Mesendoderm (in vitro differentiated cells): ENCODE measurements around the gene VIT.
A peak's percentile ranks its signal among the peaks of the same experiment; 100 is the strongest.

Experiments used
- DNase-seq: peaks from one replicate; pipeline ENCODE4 v3.0.0; 2013
- H2AK5ac ChIP-seq: 2 replicates; pipeline ENCODE4 v1.6.1; 2013; ENCODE audit warnings: low read length, inconsistent platforms
- H2BK120ac ChIP-seq: 2 replicates; pipeline ENCODE4 v1.6.1; 2013; ENCODE audit warnings: low read depth, mild to moderate bottlenecking, low read length, moderate library complexity, mixed read lengths
- H2BK15ac ChIP-seq: replicated peaks from 2 replicates; pipeline ENCODE4 v1.6.1; 2013; ENCODE audit warnings: low read depth, mild to moderate bottlenecking, moderate library complexity
- H2BK5ac ChIP-seq: 2 replicates; pipeline ENCODE4 v1.6.1; 2013; ENCODE audit warnings: low read length, inconsistent platforms
- H3K18ac ChIP-seq: 2 replicates; pipeline ENCODE4 v1.6.1; 2013; ENCODE audit warnings: mild to moderate bottlenecking, low read length, mixed read lengths
- H3K23ac ChIP-seq: one replicate; pipeline ENCODE4 v1.6.1; 2013; ENCODE audit warnings: low read length
- H3K27ac ChIP-seq: 2 replicates; pipeline ENCODE4 v1.5.1; 2013; ENCODE audit warnings: low read depth, mild to moderate bottlenecking, inconsistent platforms, low read length, moderate library complexity
- H3K27me3 ChIP-seq: 2 replicates; pipeline ENCODE4 v1.6.1; 2013; ENCODE audit warnings: low read length, control low read depth, mild to moderate bottlenecking, inconsistent platforms; ENCODE audit not compliant: insufficient read depth, poor library complexity
- H3K36me3 ChIP-seq: 2 replicates; pipeline ENCODE4 v1.6.1; 2013; ENCODE audit warnings: low read length, inconsistent platforms; ENCODE audit not compliant: control insufficient read depth, insufficient read depth
- H3K4ac ChIP-seq: one replicate; pipeline ENCODE4 v1.6.1; 2013; ENCODE audit warnings: low read depth, mild to moderate bottlenecking, low read length, moderate library complexity
- H3K4me1 ChIP-seq: 2 replicates; pipeline ENCODE4 v1.6.1; 2013; ENCODE audit warnings: low read depth, low read length, inconsistent platforms; ENCODE audit not compliant: control insufficient read depth
- H3K4me2 ChIP-seq: 2 replicates; pipeline ENCODE4 v1.6.1; 2013; ENCODE audit warnings: low read length
- H3K4me3 ChIP-seq: 2 replicates; pipeline ENCODE4 v1.5.1; 2013; ENCODE audit warnings: mild to moderate bottlenecking, low read length
- H3K56ac ChIP-seq: one replicate; pipeline ENCODE4 v1.6.1; 2013; ENCODE audit warnings: low read length
- H3K79me1 ChIP-seq: 2 replicates; pipeline ENCODE4 v1.6.1; 2013; ENCODE audit warnings: low read length, inconsistent platforms
- H3K79me2 ChIP-seq: 2 replicates; pipeline ENCODE4 v1.6.1; 2013; ENCODE audit warnings: mild to moderate bottlenecking, low read length; ENCODE audit not compliant: control insufficient read depth, insufficient read depth
- H3K9ac ChIP-seq: 2 replicates; pipeline ENCODE4 v1.6.1; 2013; ENCODE audit warnings: low read length, inconsistent platforms
- H4K5ac ChIP-seq: one replicate; pipeline ENCODE4 v1.6.1; 2013; ENCODE audit warnings: low read length
- H4K8ac ChIP-seq: one replicate; pipeline ENCODE4 v1.6.1; 2013; ENCODE audit warnings: low read depth, mild to moderate bottlenecking, control low read depth, low read length, moderate library complexity
- WGBS: extraction: QIAGEN DNeasy Blood & Tissue Kit; methylation state at CpG from one replicate; pipeline ENCODE4 v1.1.7; 2013; ENCODE audit warnings: low lambda C conversion rate, missing lambda C conversion rate; ENCODE audit not compliant: insufficient coverage; ENCODE audit errors: extremely low coverage; 5-methylcytosine and 5-hydroxymethylcytosine counted together

VIT gene

DNA sequence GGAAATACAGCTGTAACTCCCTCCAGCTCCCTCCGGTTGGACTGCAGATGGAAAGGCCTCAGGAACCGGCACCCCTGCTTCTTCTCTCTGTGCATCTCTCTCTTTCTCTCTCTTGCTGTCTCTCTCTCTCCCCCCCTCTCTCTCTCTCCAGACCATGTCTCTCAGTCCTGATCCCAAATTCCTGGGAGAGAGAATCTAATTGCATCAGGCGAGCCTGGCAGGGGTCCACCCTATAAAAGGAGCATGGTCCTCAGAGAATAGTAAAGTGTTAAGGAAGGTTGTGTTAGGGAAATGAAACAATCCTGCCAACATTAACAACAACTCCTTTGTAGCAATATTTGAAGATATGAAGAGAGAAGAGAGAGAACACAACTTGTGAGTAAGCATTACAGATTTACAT lies 36.7 kb downstream of the VIT start:
- H3K27me3 ChIP-seq, result no peaks in the 10 kb centered on the region
- H3K56ac ChIP-seq, result no peak overlapping the region
- no peak overlapping the region for H2BK120ac ChIP-seq
- H3K4me3 ChIP-seq, result no peak overlapping the region
- H3K79me1 ChIP-seq, result no peaks in the 10 kb centered on the region
- no peak overlapping the region for H4K8ac ChIP-seq
- WGBS, result no CpG with 5 or more reads among the region's 3 CpGs
- H2AK5ac ChIP-seq, result no peak overlapping the region
- H3K9ac ChIP-seq, result no peak overlapping the region
- no peaks in the 10 kb centered on the region for H3K36me3 ChIP-seq
- H3K18ac ChIP-seq, result no peak overlapping the region
- no peak overlapping the region for H3K23ac ChIP-seq
- peak; percentile 14 for DNase-seq
- no peak overlapping the region for H3K4ac ChIP-seq
- H3K4me1 ChIP-seq, result no peaks in the 10 kb centered on the region
- H3K27ac ChIP-seq, result no peak overlapping the region
- H2BK15ac ChIP-seq, result no peak overlapping the region
- no peaks in the 10 kb centered on the region for H3K79me2 ChIP-seq
- H3K4me2 ChIP-seq, result no peak overlapping the region
- no peak overlapping the region for H2BK5ac ChIP-seq
- H4K5ac ChIP-seq, result no peak overlapping the region

GRCh38 chr2:36734304-36734703 lies 37.8 kb downstream of the VIT start:
- no peaks in the 10 kb centered on the region for H3K27me3 ChIP-seq
- H3K36me3 ChIP-seq, result no peaks in the 10 kb centered on the region
- H3K79me2 ChIP-seq, result no peaks in the 10 kb centered on the region
- H3K79me1 ChIP-seq, result no peaks in the 10 kb centered on the region
- no peak overlapping the region for H3K4me2 ChIP-seq
- no peak overlapping the region for H2AK5ac ChIP-seq
- no CpG with 5 or more reads among the region's 2 CpGs for WGBS
- no peak overlapping the region for H3K4ac ChIP-seq
- H3K4me3 ChIP-seq, result no peak overlapping the region
- H3K18ac ChIP-seq, result no peak overlapping the region
- H4K8ac ChIP-seq, result no peak overlapping the region
- H2BK5ac ChIP-seq, result no peak overlapping the region
- no peak overlapping the region for H3K23ac ChIP-seq
- H3K4me1 ChIP-seq, result no peaks in the 10 kb centered on the region
- H2BK15ac ChIP-seq, result no peak overlapping the region
- H2BK120ac ChIP-seq, result no peak overlapping the region
- H4K5ac ChIP-seq, result no peak overlapping the region
- peak; percentile 33 for DNase-seq
- H3K27ac ChIP-seq, result no peak overlapping the region
- no peak overlapping the region for H3K56ac ChIP-seq
- H3K9ac ChIP-seq, result no peak overlapping the region

DNA sequence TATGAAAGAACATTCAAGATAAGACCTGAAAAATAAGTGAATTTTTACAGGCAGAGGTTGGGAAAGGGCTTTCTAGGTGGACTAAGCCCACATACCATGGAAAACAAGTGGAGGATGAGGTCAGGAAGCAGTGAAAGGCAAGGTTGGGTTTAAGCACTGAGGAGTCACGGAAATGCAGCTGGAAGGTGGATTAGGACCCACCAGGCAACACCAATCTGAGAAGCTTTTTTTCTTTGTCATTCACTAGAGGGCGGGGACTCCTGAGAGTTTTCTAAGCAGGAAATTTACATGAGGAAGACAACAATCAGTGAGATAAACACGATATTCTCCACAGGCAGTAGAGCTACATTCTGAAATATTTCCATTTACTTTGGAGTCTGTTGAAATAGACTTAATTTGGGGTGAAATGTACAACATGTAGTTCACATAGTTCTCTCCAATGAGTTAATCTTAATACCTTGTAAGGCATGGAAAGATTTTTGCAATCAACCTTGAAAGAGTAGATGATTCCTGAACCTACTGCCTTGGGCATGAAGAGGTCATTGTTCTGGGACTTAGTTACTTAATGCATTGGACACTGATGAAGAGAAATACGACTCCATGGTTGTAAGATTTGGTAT lies 40.7 kb downstream of the VIT start:
- H3K4me3 ChIP-seq, result no peak overlapping the region
- H3K79me2 ChIP-seq, result no peaks in the 10 kb centered on the region
- H3K27me3 ChIP-seq, result no peaks in the 10 kb centered on the region
- no peak overlapping the region for H4K5ac ChIP-seq
- no peak overlapping the region for H3K27ac ChIP-seq
- H2AK5ac ChIP-seq, result no peak overlapping the region
- H3K36me3 ChIP-seq, result no peaks in the 10 kb centered on the region
- H3K18ac ChIP-seq, result no peak overlapping the region
- no peak overlapping the region for H3K9ac ChIP-seq
- H3K4me1 ChIP-seq, result no peaks in the 10 kb centered on the region
- no peak overlapping the region for H3K23ac ChIP-seq
- H3K56ac ChIP-seq, result no peak overlapping the region
- H2BK5ac ChIP-seq, result no peak overlapping the region
- no peak overlapping the region for H3K4ac ChIP-seq
- H3K4me2 ChIP-seq, result no peak overlapping the region
- H2BK15ac ChIP-seq, result no peak overlapping the region
- no peak overlapping the region for H2BK120ac ChIP-seq
- WGBS, result no CpG with 5 or more reads among the region's 4 CpGs
- H4K8ac ChIP-seq, result no peak overlapping the region
- H3K79me1 ChIP-seq, result no peaks in the 10 kb centered on the region
- DNase-seq, result peak; percentile 80

- no peak overlapping the region for H3K9ac ChIP-seq
- H4K5ac ChIP-seq, result no peak overlapping the region
- no CpG with 5 or more reads among the region's 5 CpGs for WGBS
- no peak overlapping the region for H3K18ac ChIP-seq
- no peaks in the 10 kb centered on the region for H3K4me1 ChIP-seq
- H3K4me2 ChIP-seq, result no peak overlapping the region
- H3K27ac ChIP-seq, result no peak overlapping the region
- H3K27me3 ChIP-seq, result no peaks in the 10 kb centered on the region
- H3K79me1 ChIP-seq, result no peaks in the 10 kb centered on the region
- no peak overlapping the region for H2BK15ac ChIP-seq
- no peak overlapping the region for H4K8ac ChIP-seq
- no peak for DNase-seq
- no peak overlapping the region for H3K4ac ChIP-seq
- H2AK5ac ChIP-seq, result no peak overlapping the region
- no peaks in the 10 kb centered on the region for H3K79me2 ChIP-seq
- H2BK5ac ChIP-seq, result no peak overlapping the region
- no peaks in the 10 kb centered on the region for H3K36me3 ChIP-seq
- no peak overlapping the region for H3K4me3 ChIP-seq
- no peak overlapping the region for H3K56ac ChIP-seq
- no peak overlapping the region for H3K23ac ChIP-seq
- H2BK120ac ChIP-seq, result no peak overlapping the region
Measured at GRCh38 chr2:36740061-36740460, 43.6 kb downstream of the VIT start.

DNA sequence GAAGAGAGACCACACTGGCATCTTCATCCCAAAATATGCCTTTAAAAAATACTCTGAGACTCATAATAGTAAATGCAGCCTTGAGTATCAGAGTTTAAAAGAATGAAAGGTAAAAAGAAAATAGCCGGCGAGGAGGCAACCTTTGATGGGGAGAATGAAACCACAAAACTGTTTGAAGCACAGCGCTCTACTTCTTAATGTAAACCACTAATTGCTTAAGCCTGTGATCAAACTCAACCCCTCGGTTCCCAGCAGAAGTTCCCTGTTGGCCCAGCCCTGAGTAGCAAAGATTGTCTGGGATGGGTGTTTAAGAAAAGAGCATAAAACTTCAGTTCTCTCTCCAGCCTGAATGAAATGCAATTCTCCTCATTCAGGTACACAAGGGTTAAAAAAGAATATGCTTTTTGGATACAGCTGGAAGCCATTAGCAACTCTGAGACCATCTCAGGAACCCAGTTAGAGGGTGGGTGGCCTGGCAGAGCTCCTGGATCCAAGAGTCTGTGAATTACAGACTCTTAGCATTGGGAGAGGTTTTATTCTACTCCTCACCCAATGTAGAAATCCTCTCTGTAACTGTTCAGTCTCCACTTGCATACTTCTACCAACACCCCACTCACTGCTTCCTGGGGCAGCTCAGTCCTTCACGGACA lies 44.8 kb downstream of the VIT start:
- DNase-seq, result no peak
- Histone ChIP-seq H3K18ac (no peak overlapping the region), H2BK15ac (no peak overlapping the region), H3K4me3 (no peak overlapping the region), H3K4me1 (no peaks in the 10 kb centered on the region), H3K36me3 (no peaks in the 10 kb centered on the region), H3K56ac (no peak overlapping the region), H4K8ac (no peak overlapping the region), H3K27me3 (no peaks in the 10 kb centered on the region), H3K79me1 (no peaks in the 10 kb centered on the region), H2BK120ac (no peak overlapping the region), H3K4ac (no peak overlapping the region), H3K9ac (no peak overlapping the region), H3K79me2 (no peaks in the 10 kb centered on the region), H4K5ac (no peak overlapping the region), H2BK5ac (no peak overlapping the region), H2AK5ac (no peak overlapping the region), H3K4me2 (no peak overlapping the region), H3K27ac (no peak overlapping the region), H3K23ac (no peak overlapping the region)
- no CpG with 5 or more reads among the region's 5 CpGs for WGBS

DNA sequence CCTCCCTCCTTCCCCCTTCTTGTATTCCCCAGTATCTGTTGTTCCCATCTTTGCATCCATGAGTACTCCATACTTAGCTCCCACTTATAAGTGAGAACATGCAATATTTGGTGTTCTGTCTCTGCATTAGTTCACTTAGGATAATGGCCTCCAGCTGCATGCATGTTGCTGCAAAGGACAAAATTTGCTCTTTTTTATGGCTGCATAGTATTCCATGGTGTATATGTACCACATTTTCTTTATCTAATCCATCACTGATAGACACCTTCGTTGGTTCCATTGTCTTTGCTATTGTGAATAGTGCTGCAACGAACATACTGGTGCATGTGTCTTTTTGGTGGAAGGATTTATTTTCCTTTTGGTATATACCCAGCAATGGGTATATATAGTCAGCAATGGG lies 47.4 kb downstream of the VIT start:
- no peaks in the 10 kb centered on the region for H3K4me1 ChIP-seq
- no peaks in the 10 kb centered on the region for H3K79me1 ChIP-seq
- WGBS, result no CpG with 5 or more reads among the region's 2 CpGs
- H3K18ac ChIP-seq, result no peak overlapping the region
- no peak overlapping the region for H2BK15ac ChIP-seq
- H3K27me3 ChIP-seq, result no peaks in the 10 kb centered on the region
- H3K9ac ChIP-seq, result no peak overlapping the region
- no peak overlapping the region for H2AK5ac ChIP-seq
- H2BK120ac ChIP-seq, result no peak overlapping the region
- no peaks in the 10 kb centered on the region for H3K79me2 ChIP-seq
- no peak overlapping the region for H3K4me3 ChIP-seq
- no peak overlapping the region for H3K4me2 ChIP-seq
- H3K4ac ChIP-seq, result no peak overlapping the region
- H3K23ac ChIP-seq, result no peak overlapping the region
- DNase-seq, result no peak
- no peaks in the 10 kb centered on the region for H3K36me3 ChIP-seq
- H2BK5ac ChIP-seq, result no peak overlapping the region
- no peak overlapping the region for H3K56ac ChIP-seq
- H4K8ac ChIP-seq, result no peak overlapping the region
- H4K5ac ChIP-seq, result no peak overlapping the region
- no peak overlapping the region for H3K27ac ChIP-seq
